T-helper 2 cell (primary cell): ENCODE data around the gene HOXC9.

Experiments used
- DNase-seq, 5 experiments: peaks; one replicate each; pipeline versions ENCODE4 v3.0.0 to v3.0.0-alpha.2; 2012 to 2022

HOXC9 gene

DNA sequence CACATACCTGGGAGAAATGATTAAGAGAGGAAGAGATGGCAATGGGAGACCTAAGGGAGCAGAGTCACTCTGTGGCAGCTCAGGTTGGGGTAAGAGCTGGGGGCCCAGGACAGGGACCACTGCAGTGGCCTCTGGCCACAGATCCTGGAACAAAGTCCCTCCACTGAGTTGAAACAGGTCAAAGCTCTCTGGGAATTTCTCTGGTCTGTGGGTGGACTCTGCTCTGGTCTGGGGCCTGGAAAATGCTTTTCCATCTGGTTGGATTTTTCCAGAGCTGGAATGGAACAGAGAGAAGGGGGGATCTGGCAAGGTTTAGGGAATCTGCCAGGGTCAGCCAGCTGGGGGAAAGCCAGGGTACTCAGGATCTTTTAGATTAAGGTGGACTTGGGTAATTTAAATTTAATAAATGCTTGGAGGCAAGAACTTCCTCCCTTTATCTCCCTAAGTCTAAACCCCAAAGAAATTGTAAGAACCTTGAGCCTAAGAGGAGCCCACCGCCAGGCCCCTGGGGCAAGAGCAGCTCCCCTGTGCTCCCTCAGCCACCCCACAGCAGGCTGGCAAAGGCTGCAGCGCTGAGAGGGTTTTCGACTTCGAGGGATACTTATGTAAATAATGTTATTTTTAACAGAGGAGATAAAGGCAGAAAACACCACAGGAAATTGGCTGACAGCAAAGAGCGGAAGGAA lies 11.3 kb upstream of the HOXC9 start:
- DNase-seq: no peak

DNA sequence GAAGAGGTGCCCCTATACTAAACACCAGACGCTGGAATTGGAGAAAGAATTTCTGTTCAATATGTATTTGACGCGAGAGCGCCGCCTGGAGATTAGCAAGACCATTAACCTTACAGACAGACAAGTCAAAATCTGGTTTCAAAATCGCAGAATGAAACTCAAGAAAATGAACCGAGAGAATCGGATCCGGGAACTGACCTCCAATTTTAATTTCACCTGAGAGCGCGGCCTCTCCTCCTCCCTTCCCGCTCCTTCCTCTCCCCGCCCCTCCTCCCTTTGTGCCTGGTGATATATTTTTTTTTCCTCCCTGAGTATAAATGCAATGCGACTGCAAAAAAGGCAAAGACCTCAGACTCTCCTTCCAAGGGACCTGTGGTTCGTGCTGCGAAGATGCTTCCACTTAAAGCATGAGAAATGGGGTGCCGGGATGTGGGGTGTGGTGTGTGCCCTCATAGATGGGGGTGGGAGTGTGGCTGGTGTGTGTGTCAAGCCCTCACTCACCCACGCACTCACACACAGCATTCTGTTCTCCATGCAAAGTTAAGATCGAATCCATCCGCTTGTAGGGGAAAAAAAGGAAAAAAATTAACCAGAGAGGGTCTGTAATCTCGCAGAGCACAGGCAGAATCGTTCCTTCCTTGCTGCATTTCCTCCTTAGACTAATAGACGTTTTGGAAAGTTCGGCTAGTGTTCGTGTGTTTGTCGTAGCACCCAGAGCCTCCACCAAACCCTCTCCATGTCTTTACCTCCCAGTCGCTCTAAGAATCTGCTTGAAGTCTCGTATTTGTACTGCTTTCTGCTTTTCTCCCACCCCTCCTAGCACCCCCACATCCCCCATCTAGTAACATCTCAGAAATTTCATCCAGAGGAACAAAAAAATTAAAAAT lies 10.5 kb upstream of the HOXC9 start:
- peak in 2 of 5 experiments; percentile 22 to 63 for DNase-seq

DNA sequence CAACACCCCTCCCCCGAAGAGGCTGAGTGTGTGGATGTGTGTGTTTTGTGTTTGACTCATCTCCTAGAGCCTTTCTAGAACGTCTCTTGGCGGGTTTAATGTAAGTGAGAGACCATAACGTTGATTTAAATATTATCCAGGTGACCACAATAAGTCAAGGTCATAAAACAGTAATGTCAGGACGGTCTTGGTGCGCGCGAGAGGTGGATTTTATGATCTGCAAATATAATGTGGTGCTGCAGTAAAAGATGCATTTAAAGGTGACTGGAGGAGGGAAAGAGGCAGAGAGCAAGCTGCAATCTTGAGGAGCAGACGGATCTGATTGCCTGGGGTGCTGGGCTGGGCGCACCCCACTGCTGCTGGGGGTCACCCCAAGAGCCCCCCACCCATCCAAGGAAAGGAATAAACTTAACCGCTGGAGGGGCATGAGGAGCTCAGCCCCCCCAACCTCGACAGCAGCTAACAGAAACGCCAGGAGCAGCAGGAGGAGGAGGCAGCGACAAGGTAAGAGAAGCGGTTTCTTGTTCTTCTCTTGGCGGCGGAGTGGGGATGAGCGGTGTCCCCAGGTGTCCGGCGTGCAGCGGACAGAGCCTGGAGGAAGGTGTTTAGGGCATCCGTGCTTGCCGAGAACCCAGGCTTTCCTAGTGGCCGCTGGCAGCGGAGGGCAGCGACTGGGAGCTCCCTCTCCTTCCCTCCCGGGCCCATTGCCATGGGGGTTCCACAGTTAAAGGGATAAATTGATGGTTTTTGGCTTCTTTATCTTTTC lies 9.5 kb upstream of the HOXC9 start:
- no peak for DNase-seq

DNA sequence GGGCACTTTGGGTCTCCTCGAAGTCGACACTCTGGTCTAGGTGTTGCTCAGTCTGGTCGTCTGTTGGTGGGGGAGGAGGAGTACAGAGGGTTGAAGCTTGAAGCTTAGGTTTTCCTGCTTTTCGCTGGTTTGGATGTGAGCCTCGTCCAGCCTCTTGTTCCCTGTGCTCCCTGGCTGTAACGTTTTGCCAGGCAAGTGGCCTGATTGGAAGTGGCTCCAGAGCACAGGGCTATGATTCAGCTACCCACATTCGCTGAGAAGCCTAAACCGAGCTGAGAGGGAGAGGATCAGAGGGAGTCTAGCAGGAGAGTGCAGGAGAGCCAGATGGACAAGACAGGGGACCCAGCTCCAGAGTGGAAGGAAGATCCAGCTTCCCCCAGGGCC lies 8.9 kb upstream of the HOXC9 start:
- DNase-seq: no peak

DNA sequence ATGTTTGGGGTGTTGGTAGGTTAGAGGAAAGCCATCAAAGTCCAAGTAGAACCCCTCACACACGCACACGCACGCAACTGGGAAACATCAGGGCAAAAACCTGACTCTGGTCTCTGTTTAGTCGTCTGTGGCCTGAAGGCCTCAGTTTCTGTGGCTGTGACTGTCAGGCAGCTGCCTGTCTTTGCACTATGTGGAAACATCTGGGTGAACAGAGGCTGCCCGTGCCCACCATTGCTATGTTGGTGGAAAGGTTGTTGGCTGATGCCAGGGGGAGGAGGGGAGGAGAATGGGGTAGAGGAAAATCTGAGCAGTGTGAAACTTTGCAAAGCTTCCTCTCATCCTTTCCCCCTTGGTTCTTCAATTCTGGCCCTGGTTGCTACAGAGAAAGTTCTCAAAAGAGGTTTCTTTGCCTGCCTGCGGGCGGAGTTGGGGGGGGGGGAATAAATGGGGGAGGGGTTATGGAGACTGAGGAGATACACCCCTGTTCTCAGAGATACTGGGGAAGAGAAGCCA lies 7.5 kb upstream of the HOXC9 start:
- DNase-seq: no peak

DNA sequence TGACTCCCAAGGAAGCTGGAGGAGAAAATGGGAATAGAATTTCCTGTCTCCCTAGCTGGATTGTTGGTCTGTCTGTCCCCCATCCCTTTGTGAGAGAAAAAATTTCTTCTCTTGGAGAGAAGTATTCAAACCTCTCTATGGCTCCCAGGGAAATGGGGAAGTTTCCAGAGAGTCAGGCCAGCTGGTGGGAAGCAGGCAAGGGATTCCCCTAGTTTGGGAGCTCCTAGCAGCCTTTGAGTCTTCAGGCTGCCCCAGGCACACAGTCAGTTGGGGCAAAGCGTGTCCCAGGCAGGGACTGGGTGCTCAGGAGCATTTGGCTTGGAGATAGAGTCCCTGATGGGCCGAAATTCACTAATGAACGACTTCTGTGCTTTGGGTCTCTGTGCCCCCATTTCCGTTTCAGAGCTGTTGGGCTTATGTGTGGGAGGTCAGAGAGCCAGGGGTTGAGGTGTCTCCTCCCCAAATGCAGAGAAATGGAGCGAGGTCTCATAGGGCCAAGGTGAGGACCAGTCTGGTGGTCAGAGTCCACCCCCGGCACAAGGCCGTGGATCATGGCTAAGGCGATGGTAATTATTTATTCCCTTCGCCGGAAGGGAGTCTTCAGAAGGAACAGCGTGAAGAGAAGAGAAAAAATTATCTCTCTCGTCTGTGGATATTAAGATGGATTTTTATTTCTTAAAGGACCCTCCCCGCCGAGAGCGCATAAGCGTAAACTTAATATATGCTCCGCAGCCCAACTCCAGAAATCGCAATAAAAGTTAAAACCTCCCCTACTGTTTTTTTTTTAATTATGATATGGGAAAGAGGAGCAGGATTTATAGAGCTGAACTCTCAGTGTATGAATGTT lies 6.6 kb upstream of the HOXC9 start:
- no peak for DNase-seq

DNA sequence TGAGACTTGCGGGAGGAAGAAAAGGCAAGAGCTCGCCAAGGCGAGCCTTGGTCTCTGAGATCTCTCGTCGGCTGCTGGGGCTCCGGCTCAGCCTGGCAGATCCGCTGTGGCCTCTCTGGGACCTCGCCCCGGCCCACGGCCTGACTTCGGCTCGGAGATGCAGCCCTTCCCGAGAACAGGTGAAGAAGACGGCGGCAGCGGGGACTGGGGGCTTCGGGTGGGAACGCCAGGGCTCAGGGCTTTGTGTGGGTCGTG lies 6.0 kb upstream of the HOXC9 start:
- DNase-seq: no peak

DNA sequence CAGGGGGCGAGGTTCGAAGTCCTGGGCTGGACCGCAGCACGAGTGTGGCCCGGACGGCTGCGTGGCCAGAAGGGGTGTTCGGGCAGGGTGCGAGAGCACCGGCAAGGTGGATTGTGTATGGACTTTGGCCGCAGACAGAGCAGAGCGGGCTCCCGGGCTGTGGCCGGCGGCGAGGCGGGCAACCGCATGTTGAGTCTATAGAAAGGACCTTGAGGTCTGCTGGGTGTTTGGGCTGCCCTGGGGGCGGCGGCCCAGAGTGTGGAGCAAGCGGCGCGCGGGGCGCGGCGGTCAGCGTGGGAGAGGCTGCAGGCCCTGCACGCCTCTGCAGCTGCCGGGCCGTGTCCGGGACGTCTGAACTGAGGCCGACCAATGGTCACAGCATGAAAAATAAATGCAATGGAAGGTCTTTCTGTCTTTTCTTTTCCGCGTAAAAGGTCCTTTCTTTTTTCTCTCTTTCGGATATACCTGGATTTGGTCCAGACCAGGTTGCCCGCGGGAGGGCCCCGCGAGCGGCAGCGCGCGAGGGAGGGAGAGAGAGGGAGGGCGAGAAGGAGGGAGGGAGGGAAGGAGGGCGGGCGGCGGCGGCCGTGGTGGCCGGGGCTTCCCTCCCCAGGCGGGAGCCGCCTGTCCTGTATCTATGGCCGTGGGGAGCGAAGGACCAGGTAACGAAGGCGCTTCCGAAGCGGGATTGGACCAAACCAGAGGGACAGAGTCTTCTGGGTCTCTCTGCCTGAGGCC lies 5.5 kb upstream of the HOXC9 start:
- DNase-seq: no peak

DNA sequence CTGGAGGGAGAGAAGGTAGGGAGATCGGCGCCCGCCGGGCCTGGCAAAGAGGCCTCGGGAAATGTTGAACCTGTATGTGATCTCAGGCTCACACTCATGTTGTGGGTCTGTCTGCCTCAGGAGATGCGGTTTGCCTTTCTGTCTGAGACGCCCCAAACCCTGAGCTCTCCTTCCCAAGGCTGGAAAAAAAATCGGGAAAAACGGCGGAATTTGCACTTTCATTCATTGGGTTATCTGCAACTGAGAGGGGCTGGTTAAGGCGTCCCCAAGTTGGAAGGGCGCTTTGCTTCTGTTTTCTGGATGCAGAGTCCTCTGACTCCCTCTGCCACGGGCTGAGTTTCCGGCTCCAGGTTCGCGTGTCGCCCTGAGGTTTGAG lies 5.0 kb upstream of the HOXC9 start:
- no peak for DNase-seq

DNA sequence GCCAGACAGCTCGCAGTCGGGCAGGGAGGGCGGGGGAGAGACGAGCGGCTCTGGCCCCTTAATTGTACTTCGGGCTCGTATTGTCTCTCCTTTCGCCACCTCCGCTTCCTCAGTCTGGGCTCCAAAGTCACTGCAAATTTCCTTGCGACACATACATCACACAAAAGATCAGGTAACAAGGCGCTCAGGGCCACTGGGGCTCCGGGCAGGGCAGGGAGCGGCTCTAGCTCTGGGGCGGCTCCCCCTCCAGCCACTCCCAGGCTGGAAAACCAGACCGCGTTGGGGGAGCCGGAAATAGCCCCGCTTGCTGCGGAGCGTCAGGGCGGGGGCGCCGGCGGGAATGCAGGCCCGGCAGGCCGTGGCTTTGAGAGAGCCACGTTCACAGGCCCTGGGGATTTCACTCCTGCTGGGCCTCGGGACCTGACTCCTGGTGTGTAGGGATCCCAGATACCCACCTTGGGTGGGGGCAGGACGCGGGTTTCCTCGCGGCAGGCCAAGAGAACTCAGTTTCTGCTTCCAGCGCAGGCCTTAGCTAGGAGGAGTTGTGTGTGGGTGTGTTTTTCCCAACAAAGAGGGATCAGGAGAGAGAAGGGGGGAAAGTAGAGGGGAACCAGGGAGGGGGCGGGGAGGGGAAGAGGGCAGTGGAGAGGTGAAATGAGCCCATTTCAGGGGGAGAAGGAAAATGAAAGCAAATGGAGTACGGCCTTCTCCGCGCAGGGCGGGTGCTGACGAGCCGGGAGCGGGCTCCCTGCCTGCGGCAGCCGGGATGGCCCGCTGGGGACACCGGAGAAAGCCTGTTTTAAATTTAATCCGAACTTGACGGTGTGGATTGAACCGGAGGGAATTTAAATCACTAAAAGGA lies 4.4 kb upstream of the HOXC9 start:
- no peak for DNase-seq

DNA sequence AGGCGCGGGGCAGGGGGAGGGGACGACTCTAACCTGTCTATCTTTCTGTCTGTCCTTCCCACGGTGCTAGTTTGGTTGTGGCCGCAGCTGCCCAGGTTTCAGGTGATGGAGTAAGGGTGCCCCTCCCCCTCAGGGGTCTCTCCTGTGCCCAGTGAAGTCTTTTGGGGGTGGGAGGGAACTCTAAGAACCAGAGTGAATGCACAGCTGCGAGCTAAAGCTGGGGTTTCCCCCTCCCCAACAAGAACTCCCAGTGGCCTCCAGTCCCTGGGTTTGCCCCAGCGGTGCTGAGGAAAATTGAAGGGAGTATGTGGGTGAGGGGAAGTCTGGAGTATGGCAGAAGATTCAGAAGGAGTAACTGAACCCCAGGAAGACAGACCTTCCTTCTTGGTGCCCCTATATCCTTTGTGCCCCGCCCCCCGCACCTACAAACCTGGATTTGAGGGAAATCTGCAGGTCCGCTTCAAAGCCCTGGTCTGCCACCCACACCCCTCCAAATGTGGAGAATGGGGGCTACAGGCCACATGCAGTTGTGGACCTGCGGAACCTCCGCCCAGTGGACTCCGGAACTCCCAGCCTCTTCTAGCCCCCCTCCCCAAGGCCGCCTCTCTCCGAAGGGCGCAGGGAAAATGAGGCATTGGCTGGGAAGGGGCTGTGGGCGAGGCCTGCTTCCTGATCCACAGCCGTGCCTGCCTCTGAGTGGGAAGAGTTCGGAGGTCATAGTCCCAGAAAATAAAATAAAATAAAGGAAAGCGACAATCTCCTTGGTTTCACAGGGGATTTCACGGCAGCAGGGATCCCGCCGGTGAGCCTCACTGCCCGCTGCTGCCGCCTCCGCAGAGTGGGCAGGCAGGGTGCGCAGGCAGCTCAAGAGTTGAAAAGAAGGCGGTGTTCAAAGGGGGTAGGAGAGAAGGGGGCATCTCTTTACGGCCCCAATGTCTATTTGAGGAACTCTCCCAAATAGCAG lies 3.4 kb upstream of the HOXC9 start:
- no peak for DNase-seq

DNA sequence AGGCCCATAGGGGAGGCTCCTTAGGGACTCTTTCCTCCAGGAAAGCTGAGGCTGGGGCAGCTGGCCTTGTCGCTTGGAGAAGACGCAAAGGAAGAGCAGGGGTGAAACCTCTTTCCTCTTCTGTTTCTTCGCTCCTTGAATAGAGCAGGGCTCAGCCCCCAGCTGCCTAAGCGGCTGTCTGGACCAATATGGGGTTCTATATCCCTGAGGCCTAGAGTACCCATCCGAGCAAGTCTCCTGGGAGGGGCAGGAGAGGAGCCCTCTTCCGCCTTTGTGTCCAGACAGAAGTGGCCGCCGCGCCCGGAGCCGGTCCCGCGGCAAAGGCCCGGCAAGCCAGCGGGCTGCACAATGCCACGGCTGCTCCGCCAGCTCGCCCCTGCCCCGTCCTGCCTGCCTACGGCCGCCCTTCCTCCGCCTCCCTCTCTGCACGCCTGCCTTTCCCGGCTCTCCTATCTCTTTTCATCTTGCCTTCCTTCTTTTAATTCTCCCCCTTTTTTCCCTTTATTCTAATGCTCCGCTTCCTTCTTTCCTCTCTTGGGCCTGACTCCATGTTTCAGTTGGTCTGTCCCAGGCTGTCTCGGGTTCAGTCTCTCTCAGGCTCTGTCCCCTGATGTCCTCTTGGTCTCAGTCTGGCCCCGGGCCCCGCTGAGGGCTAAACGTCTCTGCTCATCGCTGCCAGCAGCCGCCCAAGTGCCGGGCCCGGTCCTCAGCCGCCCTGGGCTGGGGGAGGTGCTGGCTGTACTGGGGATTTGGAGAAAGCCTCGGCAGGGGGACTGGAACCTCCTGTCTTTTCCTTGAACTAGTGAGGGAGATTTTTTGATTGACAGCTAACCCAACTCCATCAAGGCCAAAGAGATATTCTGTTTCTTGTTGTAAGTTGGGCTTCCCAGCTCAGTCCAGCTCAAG lies 2.5 kb upstream of the HOXC9 start:
- DNase-seq: no peak

DNA sequence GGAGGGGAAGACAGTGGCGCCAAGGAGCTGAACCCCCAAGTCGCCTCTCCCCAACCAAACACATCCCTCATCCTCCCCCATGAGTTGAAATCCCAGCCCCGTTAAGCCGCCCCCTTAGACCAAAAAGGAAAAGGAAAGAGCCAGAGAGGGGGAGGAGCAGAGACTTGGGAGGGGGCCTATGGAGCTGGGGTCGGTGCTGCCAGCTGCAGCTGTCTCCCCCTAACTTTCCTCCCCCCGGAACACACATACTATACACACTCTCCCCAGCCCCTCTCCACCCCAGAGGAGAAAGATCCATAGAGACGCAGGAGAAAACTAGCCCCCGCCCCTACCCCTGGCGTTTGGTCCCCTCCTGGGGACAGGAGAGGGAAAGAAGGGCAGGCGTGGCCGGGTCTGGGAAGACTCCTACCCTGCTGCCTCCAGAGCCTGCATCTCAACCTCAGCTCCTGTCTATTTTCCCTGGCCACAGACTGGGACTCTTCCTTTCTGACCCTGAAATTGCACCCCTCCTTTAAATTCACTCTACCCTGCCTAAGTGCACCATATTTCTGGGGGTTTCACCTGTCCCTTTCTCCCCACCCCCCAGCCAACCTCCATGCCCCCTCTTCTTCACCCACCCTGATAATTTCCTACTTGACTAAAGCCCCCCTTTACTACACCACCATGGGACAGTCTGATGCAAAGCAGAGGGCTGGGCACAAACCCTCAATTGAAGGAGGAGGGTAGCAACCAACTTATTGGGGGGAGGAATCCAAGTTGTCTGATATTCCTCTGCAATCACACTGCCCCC lies 1.7 kb upstream of the HOXC9 start:
- DNase-seq: no peak

DNA sequence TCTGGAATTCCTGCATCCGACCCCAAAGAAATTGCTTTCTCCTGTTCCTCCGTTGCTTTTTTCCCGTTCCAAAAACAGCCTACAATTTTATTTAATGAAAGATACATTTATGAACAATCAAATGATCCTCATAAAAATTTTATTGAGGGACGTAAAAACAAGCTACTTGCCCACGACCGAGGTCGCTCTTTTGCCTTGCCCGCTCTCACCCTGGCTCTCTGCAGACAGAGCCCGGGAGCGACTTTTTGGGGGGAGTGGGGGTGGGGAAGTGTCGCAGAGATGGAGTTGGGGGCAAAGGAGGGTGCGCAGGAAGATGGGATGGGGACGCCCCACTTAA lies 1.1 kb upstream of the HOXC9 start:
- no peak for DNase-seq

DNA sequence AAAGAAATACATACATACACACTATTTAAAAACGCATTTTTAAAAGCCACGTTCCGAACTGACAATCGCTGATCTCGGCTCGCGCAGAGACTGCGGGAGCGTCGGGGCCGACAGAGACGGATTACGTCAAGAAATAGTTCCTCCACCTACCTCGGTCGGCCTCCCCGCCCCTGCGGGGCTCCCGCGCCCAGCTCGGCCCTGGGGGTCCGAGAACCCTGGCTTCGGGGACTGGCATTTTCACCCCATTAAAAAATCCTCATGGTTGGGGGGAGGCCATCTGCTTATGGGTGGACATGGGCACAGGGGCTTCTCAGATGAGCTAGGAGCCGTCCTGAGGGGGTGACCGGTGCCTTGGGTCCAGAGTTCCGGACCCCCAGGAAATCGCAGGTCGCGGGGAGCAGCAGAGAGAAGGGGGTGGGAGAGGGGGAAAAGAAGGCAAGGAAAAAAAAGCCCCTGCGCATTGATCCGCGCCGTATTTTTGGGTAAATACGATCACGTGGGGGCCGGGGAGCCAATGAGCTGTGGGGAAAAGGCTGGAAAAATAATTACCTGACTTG lies 324 bp upstream of the HOXC9 start:
- peak in 1 of 5 experiments; percentile 58 for DNase-seq

DNA sequence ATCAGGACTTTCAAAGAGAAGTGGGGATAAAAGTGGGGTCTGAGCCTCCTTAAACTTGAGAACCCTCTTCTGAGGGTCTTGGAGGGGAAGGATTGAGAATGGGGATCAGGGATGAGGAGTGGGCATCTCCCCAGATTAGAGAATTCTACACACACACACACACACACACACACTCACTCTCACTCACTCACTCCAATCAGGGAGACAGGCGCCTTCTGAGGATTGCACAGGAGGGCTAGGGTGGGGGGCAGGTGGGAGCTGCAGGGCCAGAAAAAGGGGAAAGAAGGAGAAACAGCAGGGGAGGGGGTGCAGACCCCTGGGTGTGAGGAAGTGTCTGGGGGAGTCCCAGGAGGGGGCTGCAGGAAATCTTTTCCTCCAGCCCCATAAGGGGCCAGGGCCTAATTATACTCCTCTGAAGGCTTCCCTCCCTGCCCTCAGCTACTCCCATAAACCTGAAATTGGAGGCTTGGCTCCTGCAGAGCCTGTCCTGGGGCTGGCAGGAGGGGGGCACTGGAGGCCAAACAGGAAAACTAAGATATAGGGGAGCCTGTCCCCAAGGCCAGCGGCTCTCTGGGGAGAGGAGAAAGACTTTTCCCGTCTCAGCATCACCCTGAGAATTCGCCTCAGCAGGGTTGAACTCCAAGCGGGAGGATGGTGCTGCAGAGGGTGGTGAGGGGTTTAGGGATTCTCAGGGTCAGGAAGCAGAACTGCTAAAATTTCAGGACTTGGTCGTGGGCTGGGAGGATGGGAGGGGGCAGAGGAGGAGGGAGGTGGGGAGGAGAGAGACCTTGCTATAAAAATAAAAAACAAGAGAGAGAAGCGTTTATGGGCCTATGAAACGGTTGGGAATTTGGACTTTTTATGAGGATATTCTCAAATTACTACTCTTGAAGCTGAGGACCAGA lies 1.6 kb downstream of the HOXC9 start:
- no peak for DNase-seq
